ENCODE measurements around the gene KDM4E. TPM values are rescaled to one million over a fixed set of nuclear protein-coding genes. Genes with fewer than 3 reads are reported as not detected.

KDM4E gene
- total RNA-seq, 1 donor from 2014 or later = not detected

DNA sequence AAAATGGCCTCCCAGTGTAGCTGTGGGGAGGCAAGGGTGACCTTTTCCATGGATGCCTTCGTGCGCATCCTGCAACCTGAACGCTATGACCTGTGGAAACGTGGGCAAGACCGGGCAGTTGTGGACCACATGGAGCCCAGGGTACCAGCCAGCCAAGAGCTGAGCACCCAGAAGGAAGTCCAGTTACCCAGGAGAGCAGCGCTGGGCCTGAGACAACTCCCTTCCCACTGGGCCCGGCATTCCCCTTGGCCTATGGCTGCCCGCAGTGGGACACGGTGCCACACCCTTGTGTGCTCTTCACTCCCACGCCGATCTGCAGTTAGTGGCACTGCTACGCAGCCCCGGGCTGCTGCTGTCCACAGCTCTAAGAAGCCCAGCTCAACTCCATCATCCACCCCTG, 26.8 kb upstream of the KDM4E start:
- TF ChIP-seq, protein P1, sequence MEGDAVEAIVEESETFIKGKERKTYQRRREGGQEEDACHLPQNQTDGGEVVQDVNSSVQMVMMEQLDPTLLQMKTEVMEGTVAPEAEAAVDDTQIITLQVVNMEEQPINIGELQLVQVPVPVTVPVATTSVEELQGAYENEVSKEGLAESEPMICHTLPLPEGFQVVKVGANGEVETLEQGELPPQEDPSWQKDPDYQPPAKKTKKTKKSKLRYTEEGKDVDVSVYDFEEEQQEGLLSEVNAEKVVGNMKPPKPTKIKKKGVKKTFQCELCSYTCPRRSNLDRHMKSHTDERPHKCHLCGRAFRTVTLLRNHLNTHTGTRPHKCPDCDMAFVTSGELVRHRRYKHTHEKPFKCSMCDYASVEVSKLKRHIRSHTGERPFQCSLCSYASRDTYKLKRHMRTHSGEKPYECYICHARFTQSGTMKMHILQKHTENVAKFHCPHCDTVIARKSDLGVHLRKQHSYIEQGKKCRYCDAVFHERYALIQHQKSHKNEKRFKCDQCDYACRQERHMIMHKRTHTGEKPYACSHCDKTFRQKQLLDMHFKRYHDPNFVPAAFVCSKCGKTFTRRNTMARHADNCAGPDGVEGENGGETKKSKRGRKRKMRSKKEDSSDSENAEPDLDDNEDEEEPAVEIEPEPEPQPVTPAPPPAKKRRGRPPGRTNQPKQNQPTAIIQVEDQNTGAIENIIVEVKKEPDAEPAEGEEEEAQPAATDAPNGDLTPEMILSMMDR (conservative IDR thresholded peaks at IDR 0.05) = no peak
- no peak overlapping the region for H3K27ac Mint-ChIP-seq
- H3K4me1 Mint-ChIP-seq (ENCODE audit: unreplicated experiment) = no peaks in the 10 kb centered on the region

DNA sequence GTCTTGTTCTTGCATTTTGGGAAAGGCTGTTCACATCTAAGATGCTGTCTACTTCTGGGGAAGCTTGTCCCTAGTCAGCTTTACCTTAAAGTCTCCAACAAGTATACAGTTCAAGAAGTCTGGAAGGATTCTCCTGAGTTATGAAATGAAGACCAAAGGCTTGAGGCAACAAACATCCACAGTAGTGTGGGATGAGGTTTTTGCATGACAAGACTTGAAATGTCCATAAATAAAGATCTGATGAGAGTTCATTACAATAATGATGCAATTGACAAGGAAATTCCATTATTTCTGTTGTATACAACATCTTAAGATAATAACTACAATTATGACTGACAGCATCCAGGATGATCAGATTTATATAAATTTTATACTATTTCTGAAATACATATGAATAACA, 21.3 kb upstream of the KDM4E start:
- DNase-seq (ENCODE audit: extremely low spot score, unreplicated experiment) = no peak
- H3K36me3 Mint-ChIP-seq = peaks cover 4% of the 10 kb centered on the region
- no peaks in the 10 kb centered on the region for H3K9me3 Mint-ChIP-seq
- no peaks in the 10 kb centered on the region for H3K4me1 Mint-ChIP-seq (ENCODE audit: unreplicated experiment)
- H3K4me3 Mint-ChIP-seq = no peak overlapping the region
- no peaks in the 10 kb centered on the region for H3K27me3 Mint-ChIP-seq
- TF ChIP-seq, protein P1 (conservative IDR thresholded peaks at IDR 0.05) = no peak
- H3K27ac Mint-ChIP-seq = no peak overlapping the region

More for the DNA sequence above, 26.8 kb upstream of the KDM4E start:
- no peak for DNase-seq (ENCODE audit: extremely low spot score, unreplicated experiment)
- Mint-ChIP-seq H3K9me3 (no peaks in the 10 kb centered on the region), H3K27me3 (no peaks in the 10 kb centered on the region), H3K36me3 (peaks cover 10% of the 10 kb centered on the region), H3K4me3 (no peak overlapping the region)

- DNase-seq (ENCODE audit: extremely low spot score, unreplicated experiment) = no peak
- Mint-ChIP-seq H3K36me3 (no peaks in the 10 kb centered on the region), H3K4me1 (ENCODE audit: unreplicated experiment) (no peaks in the 10 kb centered on the region), H3K9me3 (no peaks in the 10 kb centered on the region), H3K4me3 (no peak overlapping the region), H3K27ac (no peak overlapping the region), H3K27me3 (peaks cover 4% of the 10 kb centered on the region)
- TF ChIP-seq, protein P1 (conservative IDR thresholded peaks at IDR 0.05) = no peak
Observed at GRCh38 chr11:95005642-95006041, 19.4 kb upstream of the KDM4E start.

- peaks cover 4% of the 10 kb centered on the region for H3K27me3 Mint-ChIP-seq
- H3K27ac Mint-ChIP-seq = no peak overlapping the region
- no peak overlapping the region for H3K4me3 Mint-ChIP-seq
- no peaks in the 10 kb centered on the region for H3K9me3 Mint-ChIP-seq
- TF ChIP-seq, protein P1 (conservative IDR thresholded peaks at IDR 0.05) = no peak
- DNase-seq (ENCODE audit: extremely low spot score, unreplicated experiment) = no peak
- H3K4me1 Mint-ChIP-seq (ENCODE audit: unreplicated experiment) = no peaks in the 10 kb centered on the region
- no peaks in the 10 kb centered on the region for H3K36me3 Mint-ChIP-seq
Observed at GRCh38 chr11:95011376-95011775, 13.7 kb upstream of the KDM4E start.

DNA sequence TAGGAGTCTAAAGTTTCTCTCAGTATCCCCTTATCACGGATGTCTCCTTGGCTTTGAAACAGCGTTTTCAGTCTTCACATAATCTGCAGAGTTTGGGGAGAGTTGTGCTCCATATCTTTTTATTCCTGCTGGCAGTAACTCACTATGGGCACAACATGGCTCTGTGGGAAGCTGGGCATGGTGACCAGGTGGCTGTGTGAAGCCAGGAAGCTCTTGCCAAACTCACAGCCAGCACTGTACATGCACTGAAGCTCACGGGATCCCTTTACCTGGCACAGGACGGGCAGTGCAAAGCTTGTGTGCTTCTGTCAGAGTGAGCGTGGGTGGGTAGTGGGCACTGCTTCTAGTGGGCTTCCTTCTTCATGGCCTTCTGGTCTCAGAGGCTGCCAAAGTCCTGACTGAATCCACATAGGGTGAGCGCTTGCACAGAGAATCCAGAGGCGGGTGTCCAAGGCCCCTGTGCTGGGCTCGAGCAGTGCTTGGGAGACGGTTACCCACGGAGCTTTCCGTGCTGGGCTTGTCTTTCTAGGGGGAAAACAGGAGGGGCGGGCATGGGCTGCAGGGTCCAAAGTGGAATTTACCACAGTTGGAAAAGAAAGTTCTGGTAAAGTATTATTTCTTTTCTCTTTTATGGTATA, 10.8 kb upstream of the KDM4E start:
- Mint-ChIP-seq H3K4me3 (no peak overlapping the region), H3K4me1 (ENCODE audit: unreplicated experiment) (no peaks in the 10 kb centered on the region), H3K9me3 (no peaks in the 10 kb centered on the region), H3K27me3 (peaks cover 2% of the 10 kb centered on the region), H3K36me3 (no peaks in the 10 kb centered on the region), H3K27ac (no peak overlapping the region)
- DNase-seq (ENCODE audit: extremely low spot score, unreplicated experiment) = no peak
- TF ChIP-seq, protein P1 (conservative IDR thresholded peaks at IDR 0.05) = no peak

All from type B pancreatic cell (in vitro differentiated cells).